SK-N-SH (cell line): ENCODE results near the gene CNTNAP1. TPM values are rescaled to one million over a fixed set of nuclear protein-coding genes. Genes with fewer than 3 reads are reported as not detected.

Experiments
- CTCF ChIA-PET: fragments of 300-600, 350-600 bp; formaldehyde crosslinking; extraction: SDS; loops from one replicate; lab custom pipeline; 2021; lab: Yijun Ruan, JAX
- POLR2A ChIA-PET: fragments of 350-600 bp; sonication (Branson Sonifier 250); formaldehyde crosslinking; extraction: SDS; loops from one replicate; lab custom pipeline; 2020; ENCODE audit warnings: antibody characterized with exemption, inconsistent platforms; lab: Yijun Ruan, JAX
- DNase-seq: peaks from one replicate; pipeline ENCODE4 v3.0.0; 2012
- H2AFZ ChIP-seq: fragments of 200-600 bp; sonication (generic); 2 replicates; pipeline ENCODE4 v1.8.1; 2016; ENCODE audit warnings: antibody characterized with exemption, mild to moderate bottlenecking, low read depth
- H3F3A ChIP-seq: fragments of 200-600 bp; sonication (generic); replicated peaks from 2 replicates; pipeline ENCODE3; 2016; ENCODE audit warnings: antibody characterized with exemption, mild to moderate bottlenecking; ENCODE audit not compliant: insufficient read depth
- H3K27ac ChIP-seq, 2 experiments: fragments of 200-500 bp in 1 of 2; fragments of 200-600 bp in 1 of 2; sonication (Bioruptor generic) in 1 of 2; sonication (generic), shearing (Covaris generic) in 1 of 2; 2 replicates each; pipeline versions ENCODE4 v1.5.1 to v1.6.1; 2014 to 2016; ENCODE audit warnings: low read depth in 2 of 2, inconsistent platforms in 1 of 2, low read length in 1 of 2, mild to moderate bottlenecking in 1 of 2, mixed read lengths in 1 of 2
- H3K27me3 ChIP-seq: fragments of 200-600 bp; sonication (generic), shearing (Covaris generic); 2 replicates; pipeline ENCODE4 v1.6.1; 2016; ENCODE audit warnings: mixed run types; ENCODE audit not compliant: insufficient read depth
- H3K36me3 ChIP-seq, 2 experiments: fragments of 200-500 bp in 1 of 2; fragments of 200-600 bp in 1 of 2; sonication (Bioruptor generic) in 1 of 2; sonication (generic) in 1 of 2; replicated peaks in 1 of 2; 2 replicates each; pipeline versions ENCODE3 to v1.5.1; 2014 to 2016; ENCODE audit warnings: low read length in 1 of 2, mild to moderate bottlenecking in 1 of 2; ENCODE audit not compliant: insufficient read depth in 2 of 2, control insufficient read depth in 1 of 2
- H3K4me1 ChIP-seq, 2 experiments: fragments of 200-500 bp in 1 of 2; fragments of 200-600 bp in 1 of 2; sonication (Bioruptor generic) in 1 of 2; sonication (generic), shearing (Covaris generic) in 1 of 2; 2 replicates each; pipeline versions ENCODE4 v1.5.1 to v1.6.1; 2014 to 2016; ENCODE audit warnings: low read depth in 1 of 2, low read length in 1 of 2, mixed run types in 1 of 2; ENCODE audit not compliant: insufficient read depth in 2 of 2, control insufficient read depth in 1 of 2
- H3K4me2 ChIP-seq: fragments of 200-600 bp; sonication (generic), shearing (Covaris generic); 2 replicates; pipeline ENCODE4 v1.6.1; 2017; ENCODE audit warnings: mixed run types
- H3K4me3 ChIP-seq, 2 experiments: fragments of 200-500 bp in 1 of 2; fragments of 200-600 bp in 1 of 2; sonication (Bioruptor generic) in 1 of 2; sonication (generic), shearing (Covaris generic) in 1 of 2; 2 replicates each; pipeline versions ENCODE4 v1.5.1 to v1.8.1; 2014 to 2016; ENCODE audit warnings: low read depth in 2 of 2, inconsistent platforms in 1 of 2, low read length in 1 of 2, mild to moderate bottlenecking in 1 of 2, mixed read lengths in 1 of 2, moderate library complexity in 1 of 2
- H3K79me2 ChIP-seq: fragments of 200-600 bp; sonication (generic); 2 replicates; pipeline ENCODE4 v1.8.1; 2017; ENCODE audit warnings: mild to moderate bottlenecking; ENCODE audit not compliant: insufficient read depth
- H3K9ac ChIP-seq: fragments of 200-600 bp; sonication (generic); 2 replicates; pipeline ENCODE4 v1.6.1; 2017; ENCODE audit warnings: mixed run types
- H3K9me2 ChIP-seq: fragments of 200-600 bp; sonication (generic); 2 replicates; pipeline ENCODE4 v1.6.1; 2017; ENCODE audit warnings: mixed run types
- H3K9me3 ChIP-seq: fragments of 200-600 bp; sonication (generic); 2 replicates; pipeline ENCODE4 v1.6.1; 2017; ENCODE audit warnings: mixed run types, mild to moderate bottlenecking, moderate library complexity
- H4K20me1 ChIP-seq: fragments of 200-600 bp; sonication (generic); 2 replicates; pipeline ENCODE4 v1.6.1; 2017; ENCODE audit warnings: mild to moderate bottlenecking, mixed run types; ENCODE audit not compliant: insufficient read depth
- CHD2 ChIP-seq: fragments of 150-350 bp; IDR thresholded peaks from 2 replicates; pipeline ENCODE4 v1.6.1; 2018; ENCODE audit warnings: low read length; ENCODE audit not compliant: partially characterized antibody
- ELF1 ChIP-seq: IDR thresholded peaks from 2 replicates; pipeline ENCODE4 v1.4.0; 2012
- EP300 ChIP-seq, 2 experiments: IDR thresholded peaks; 2 replicates each; pipeline versions ENCODE4 v1.4.0 to v1.6.1; 2012; ENCODE audit warnings: borderline replicate concordance in 1 of 2, low read depth in 1 of 2, low read length in 1 of 2
- FOSL2 ChIP-seq: IDR thresholded peaks from 2 replicates; pipeline ENCODE4 v1.4.0; 2012; ENCODE audit warnings: low read depth, mild to moderate bottlenecking, moderate library complexity, borderline replicate concordance
- FOXJ3 ChIP-seq: sonication (generic); formaldehyde crosslinking; IDR thresholded peaks from 2 replicates; pipeline ENCODE4 v1.5.1; 2020; ENCODE audit warnings: mild to moderate bottlenecking, missing genetic modification reagents
- FOXM1 ChIP-seq: IDR thresholded peaks from 2 replicates; pipeline ENCODE4 v1.4.0; 2012; ENCODE audit warnings: low read depth, mild to moderate bottlenecking
- GABPA ChIP-seq: IDR thresholded peaks from 2 replicates; pipeline ENCODE4 v1.4.0; 2012; ENCODE audit warnings: low read depth, mild to moderate bottlenecking
- GATA2 ChIP-seq: sonication (generic); formaldehyde crosslinking; IDR thresholded peaks from 2 replicates; pipeline ENCODE4 v1.5.0; 2020; ENCODE audit warnings: mild to moderate bottlenecking, missing genetic modification reagents
- IRF3 ChIP-seq: fragments of 150-350 bp; IDR thresholded peaks from 2 replicates; pipeline ENCODE4 v1.6.1; 2016; ENCODE audit warnings: mild to moderate bottlenecking, low read depth, low read length
- MAX ChIP-seq: IDR thresholded peaks from 2 replicates; pipeline ENCODE4 v1.4.0; 2012; ENCODE audit warnings: low read depth
- MEF2A ChIP-seq: IDR thresholded peaks from 2 replicates; pipeline ENCODE4 v1.4.0; 2012; ENCODE audit warnings: low read depth, borderline replicate concordance
- NFIC ChIP-seq: IDR thresholded peaks from 2 replicates; pipeline ENCODE4 v1.4.0; 2012; ENCODE audit warnings: borderline replicate concordance
- PBX3 ChIP-seq: IDR thresholded peaks from 2 replicates; pipeline ENCODE4; 2012
- RCOR1 ChIP-seq: fragments of 150-350 bp; IDR thresholded peaks from 2 replicates; pipeline ENCODE4 v1.6.1; 2017; ENCODE audit warnings: antibody characterized with exemption, low read length
- REST ChIP-seq: IDR thresholded peaks from 2 replicates; pipeline ENCODE4 v1.6.1; 2012; ENCODE audit warnings: mild to moderate bottlenecking, low read depth, low read length, moderate library complexity
- RFX5 ChIP-seq: IDR thresholded peaks from 2 replicates; pipeline ENCODE4 v1.6.1; 2012; ENCODE audit warnings: mild to moderate bottlenecking, improper control_type of control experiment, low read length
- RXRA ChIP-seq: IDR thresholded peaks from 2 replicates; pipeline ENCODE4 v1.4.0; 2012; ENCODE audit warnings: low read depth, mild to moderate bottlenecking, borderline replicate concordance
- SIN3A ChIP-seq: IDR thresholded peaks from 2 replicates; pipeline ENCODE4 v1.6.1; 2012; ENCODE audit warnings: low read depth, mild to moderate bottlenecking, low read length, moderate library complexity, borderline replicate concordance
- SMC3 ChIP-seq: IDR thresholded peaks from 2 replicates; pipeline ENCODE4 v1.6.1; 2012; ENCODE audit warnings: low read depth, low read length, improper control_type of control experiment
- TAF1 ChIP-seq: IDR thresholded peaks from 2 replicates; pipeline ENCODE4 v1.6.1; 2012; ENCODE audit warnings: low read depth, mild to moderate bottlenecking, low read length, moderate library complexity, borderline replicate concordance
- TCF12 ChIP-seq: IDR thresholded peaks from 2 replicates; pipeline ENCODE4 v1.4.0; 2012
- USF1 ChIP-seq: IDR thresholded peaks from 2 replicates; pipeline ENCODE4 v1.4.0; 2012; ENCODE audit warnings: low read depth, borderline replicate concordance
- YY1 ChIP-seq: IDR thresholded peaks from 2 replicates; pipeline ENCODE4 v1.4.0; 2012; ENCODE audit warnings: low read depth, mild to moderate bottlenecking
- WGBS: methylation state at CpG from one replicate; pipeline ENCODE4 v1.1.6; 2017; ENCODE audit warnings: low lambda C conversion rate; 5-methylcytosine and 5-hydroxymethylcytosine counted together
- polyA plus RNA-seq, 3 experiments: library from polyadenylated mRNA; depleted of rRNA; stranded (reverse); fragments of >200 nt; gene quantifications; 2 replicates each; pipeline ENCODE4 v1.2.3, GENCODE V29; 2012

CNTNAP1 gene
- polyA plus RNA-seq, 1 of the 3 experiments (the other 2 are of a cell fraction): 92.7 TPM

GRCh38 chr17:42682722-42683403 is 532 bp downstream of the CNTNAP1 start (continued):
- TF ChIP-seq REST (0 out of 2 replicates have a peak, but pooled peaks have one; percentile 1), PBX3 (no peak), NFIC (peak; percentile 45), EP300 (IDR thresholded peaks at IDR 0.05; ENCODE audit: borderline replicate concordance in 1 of 2, low read depth in 1 of 2, low read length in 1 of 2) (no peak), RXRA (no peak)

GRCh38 chr17:42683407-42684034 is 1.2 kb downstream of the CNTNAP1 start:
- no peak overlapping the region; the same call in 1 of the 2 replicates for H2AFZ ChIP-seq
- peak overlapping the region; percentile 65 to 71 for H3K4me3 ChIP-seq
- H3K9me2 ChIP-seq: no peaks in the 10 kb centered on the region
- no peaks in the 10 kb centered on the region for H3K9me3 ChIP-seq
- peak overlapping the region; percentile 64 for H3K9ac ChIP-seq
- 93% methylated on average over 20 of the region's 25 CpGs for WGBS
- peaks cover 5% of the 10 kb centered on the region for H3K79me2 ChIP-seq
- H3K27ac ChIP-seq: peak overlapping the region; percentile 56 to 92
- no peaks in the 10 kb centered on the region for H4K20me1 ChIP-seq
- CTCF ChIA-PET: interaction anchor here (0.6 to 4.2 kb wide), 7 partner anchors 17 to 314 kb away, joined by 3 to 47 read pairs (median 4); partner anchors contain the start of gene PSMC3IP
- peaks cover 10 to 37% of the 10 kb centered on the region in 2 experiments for H3K4me1 ChIP-seq
- H3K36me3 ChIP-seq: peaks cover 1 to 21% of the 10 kb centered on the region in 2 experiments
- H3F3A ChIP-seq: peaks cover 26% of the 10 kb centered on the region
- H3K27me3 ChIP-seq: no peaks in the 10 kb centered on the region
- peak; percentile 23 for DNase-seq
- POLR2A ChIA-PET: interaction anchor here (1.1 to 2.6 kb wide), 4 partner anchors 7 to 105 kb away, joined by 3 to 16 read pairs (median 4); partner anchors contain the start of gene PSMC3IP
- TF ChIP-seq FOXM1: no peak
- TF ChIP-seq NFIC: no peak
- no peak for TF ChIP-seq TAF1
- TF ChIP-seq SIN3A: no peak
- TF ChIP-seq ELF1: no peak
- TF ChIP-seq MAX: no peak
- no peak for TF ChIP-seq CHD2
- no peak for TF ChIP-seq MEF2A
- TF ChIP-seq RFX5: no peak
- no peak for TF ChIP-seq USF1
- TF ChIP-seq GABPA: no peak
- no peak for TF ChIP-seq TCF12
- TF ChIP-seq RCOR1: no peak
- no peak for TF ChIP-seq IRF3
- TF ChIP-seq YY1: no peak
- no peak for TF ChIP-seq FOSL2
- TF ChIP-seq SMC3: no peak
- TF ChIP-seq GATA2 (CRISPR knock-in tag): no peak
- TF ChIP-seq FOXJ3: no peak
- H3K4me2 ChIP-seq: peak overlapping the region; percentile 90
